Activated T-cell treated with anti-CD3 and anti-CD28 coated beads for 24 hours (primary cell): ENCODE data around the gene MAPT.

Experiments used
- DNase-seq: peaks from one replicate; pipeline ENCODE4 v3.0.0-alpha.2; 2020; ENCODE audit warnings: low read depth

MAPT gene

DNA sequence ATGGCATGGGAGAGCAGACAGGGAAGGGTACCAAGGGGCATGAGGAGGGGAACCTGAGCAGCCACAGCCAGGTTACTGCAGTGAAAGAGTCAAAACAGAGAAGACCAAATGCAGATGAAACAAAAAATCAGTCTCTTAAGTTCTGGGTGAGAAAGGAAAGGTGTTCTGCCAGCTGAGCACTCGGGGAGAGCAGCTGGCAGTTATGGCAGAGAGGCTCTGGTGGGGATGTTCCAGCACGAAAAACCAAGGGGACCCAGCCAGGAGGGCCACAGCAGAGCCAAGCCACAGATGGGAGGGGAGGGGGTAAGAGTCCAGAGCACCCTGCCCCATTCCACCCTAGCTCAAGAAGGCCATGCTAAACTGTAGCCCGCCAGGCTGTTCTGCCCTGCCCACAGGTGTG, 136.4 kb downstream of the MAPT start:
- no peak for DNase-seq

DNA sequence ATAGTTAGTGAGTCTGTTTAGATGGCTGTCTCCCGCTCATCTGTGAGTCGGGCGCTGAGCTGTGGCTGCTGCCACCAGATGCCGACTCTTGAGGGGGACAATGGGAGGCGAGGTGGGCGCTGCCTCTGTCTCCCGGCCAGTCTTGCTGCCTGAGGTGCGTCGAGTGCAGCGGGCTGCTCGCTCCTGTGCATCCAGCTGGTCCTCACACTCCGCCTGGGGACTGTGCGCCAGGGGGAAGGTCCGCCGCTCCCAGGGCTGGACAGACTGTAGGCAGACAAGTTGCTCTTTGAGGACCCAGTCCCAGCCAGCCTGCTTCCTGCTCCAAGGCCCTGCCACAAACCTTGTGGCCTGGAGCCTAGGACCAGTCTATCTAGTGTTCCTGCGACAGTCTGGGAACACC, 137.1 kb downstream of the MAPT start:
- DNase-seq = no peak

DNA sequence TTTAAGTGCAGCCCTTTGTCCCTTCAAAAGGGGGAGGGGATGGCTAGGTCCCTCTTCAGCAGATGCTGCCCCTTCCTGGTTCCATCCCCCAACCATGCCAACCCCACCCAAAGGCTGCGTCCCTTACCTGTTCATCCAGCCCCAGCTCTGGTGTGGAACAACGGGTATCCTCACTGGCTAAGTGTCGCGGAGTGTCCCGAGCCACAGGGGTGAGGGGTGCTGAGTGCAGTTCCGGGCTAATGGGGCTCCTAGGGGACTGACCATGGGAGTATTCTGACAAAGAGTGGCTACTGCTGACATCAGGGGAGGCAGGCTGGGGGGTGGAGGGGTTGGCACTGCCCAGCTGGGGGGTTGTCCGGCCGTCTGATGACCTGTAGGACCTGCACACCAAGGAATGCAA, 137.6 kb downstream of the MAPT start:
- DNase-seq = no peak

DNA sequence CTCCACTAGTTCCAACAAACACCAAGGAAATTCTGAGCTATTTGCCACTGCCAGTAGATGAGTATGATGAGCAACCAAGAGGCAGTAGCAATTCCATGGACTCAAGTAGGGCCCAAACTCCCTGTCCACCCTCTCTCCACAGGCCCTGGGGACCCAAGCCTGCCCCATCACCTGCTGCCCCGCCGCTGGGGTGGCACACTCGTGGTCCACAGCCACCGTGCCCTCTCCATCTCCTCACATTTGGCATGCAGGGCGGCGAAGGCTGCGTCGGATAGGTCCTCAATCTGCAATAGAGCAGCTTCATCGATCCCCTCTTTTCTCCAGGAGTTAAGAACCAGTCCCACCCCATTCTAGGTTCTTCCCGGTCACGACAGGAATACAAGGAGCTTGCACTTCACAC, 138.6 kb downstream of the MAPT start:
- DNase-seq = no peak

DNA sequence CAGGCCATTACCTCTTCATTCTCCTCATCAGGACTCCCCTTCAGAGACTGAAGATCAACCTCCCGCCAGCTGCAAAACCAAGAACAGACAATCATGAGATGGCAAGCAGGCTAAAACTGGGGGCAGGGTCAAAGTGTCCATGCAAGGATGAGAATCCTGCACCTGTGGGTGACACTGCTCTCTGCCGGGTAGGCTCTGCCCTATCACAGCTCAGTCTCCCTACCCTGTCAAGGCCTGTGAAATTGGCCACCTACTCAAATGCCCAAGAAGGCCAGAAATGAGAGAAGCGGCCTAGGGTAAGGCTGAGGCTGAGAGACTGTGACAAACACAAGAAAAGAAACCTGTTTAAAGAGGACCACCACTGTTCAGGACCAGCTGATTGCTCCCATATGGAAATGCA, 139.0 kb downstream of the MAPT start:
- DNase-seq = no peak

DNA sequence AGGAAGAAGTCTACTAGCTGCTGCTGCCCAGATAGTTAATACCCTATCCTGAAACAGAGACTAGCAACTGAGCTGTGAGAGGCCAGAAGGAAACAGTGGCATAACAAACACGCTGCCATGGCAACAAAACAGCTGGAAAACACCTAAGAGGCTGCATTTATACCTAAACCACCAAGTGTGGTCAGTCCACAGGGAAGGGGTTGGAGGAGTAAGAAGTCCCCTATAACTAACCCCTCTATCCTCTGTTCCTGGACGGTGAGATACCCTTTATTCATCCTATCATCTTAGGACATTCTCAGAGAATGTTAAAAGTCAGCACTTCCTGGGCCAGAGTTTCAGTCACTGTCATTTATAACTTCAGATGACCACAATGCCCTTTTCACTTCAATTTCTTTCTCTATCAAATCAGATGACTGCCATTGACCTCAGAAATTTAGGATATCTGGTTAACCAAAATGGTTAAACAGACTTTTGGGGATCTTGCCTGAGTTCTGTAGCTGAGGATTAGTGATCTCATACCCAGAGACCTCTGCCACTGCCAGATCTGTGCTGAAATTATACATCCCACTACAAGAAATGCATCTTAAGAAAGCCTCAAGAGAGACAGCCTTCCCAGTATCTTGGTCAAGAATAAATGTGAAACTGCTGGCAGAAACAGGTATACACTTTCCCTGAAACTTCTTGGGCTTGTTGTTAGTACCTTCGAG, 140.9 kb downstream of the MAPT start:
- no peak for DNase-seq

DNA sequence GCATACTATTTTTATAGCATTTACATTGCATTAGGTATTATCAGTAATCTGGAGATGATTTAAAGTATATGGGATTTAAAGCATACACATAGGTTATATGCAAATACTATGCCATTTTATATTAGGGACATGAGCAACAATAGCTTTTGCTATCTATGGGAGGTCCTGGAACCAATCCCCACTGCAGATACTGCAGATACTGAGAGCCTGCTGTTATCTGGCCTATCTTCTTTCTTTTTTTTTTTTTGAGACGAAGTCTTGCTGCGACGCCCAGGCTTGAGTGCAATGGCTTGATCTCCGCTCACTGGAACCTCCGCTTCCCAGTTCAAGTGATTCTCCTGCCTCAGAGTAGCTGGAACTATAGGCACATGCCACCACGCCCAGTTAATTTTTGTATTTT, 142.1 kb downstream of the MAPT start:
- no peak for DNase-seq

DNA sequence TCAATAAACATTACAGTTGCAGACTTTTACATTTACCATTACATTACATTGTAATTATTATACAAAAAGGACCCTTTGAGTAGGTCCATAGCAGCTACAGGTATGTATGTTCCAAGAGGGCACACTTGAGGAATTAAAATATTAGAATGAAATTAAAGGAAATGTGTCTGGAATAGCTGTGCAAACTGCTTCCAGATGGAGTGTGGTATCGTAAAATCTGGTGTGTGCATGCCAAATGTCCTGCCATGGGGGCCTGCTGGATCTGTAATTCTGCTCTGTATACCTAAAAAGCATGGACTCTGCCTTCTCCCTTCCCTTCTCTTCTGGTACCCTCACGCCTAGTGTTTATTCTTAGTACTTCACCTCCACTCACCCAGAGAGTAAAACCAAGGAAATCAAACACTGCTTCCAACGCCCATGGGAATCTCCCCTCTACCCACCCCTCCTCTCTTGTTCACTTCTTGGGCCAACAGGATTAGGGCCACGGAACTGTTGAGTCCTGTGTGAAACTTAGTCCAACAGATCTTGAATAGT, 143.4 kb downstream of the MAPT start:
- no peak for DNase-seq

DNA sequence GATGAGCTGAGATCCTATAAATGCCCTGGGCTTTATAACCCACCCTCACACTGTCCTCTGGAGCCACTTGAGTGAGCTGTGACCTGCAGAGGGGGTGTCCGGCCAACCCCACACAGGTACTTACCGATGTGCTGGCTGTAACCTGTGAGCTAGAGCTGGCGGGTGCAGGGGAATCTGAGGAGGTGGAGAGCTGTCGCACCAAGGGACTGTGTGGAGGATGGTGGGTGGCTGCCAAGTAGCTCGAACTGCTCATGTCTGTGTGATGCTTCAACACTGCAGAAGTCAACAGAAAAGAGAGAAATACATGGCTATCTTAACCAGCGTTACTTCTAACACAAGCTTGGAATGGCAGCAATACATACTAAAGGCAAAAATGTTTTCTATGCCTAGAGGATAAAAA, 144.1 kb downstream of the MAPT start:
- no peak for DNase-seq

DNA sequence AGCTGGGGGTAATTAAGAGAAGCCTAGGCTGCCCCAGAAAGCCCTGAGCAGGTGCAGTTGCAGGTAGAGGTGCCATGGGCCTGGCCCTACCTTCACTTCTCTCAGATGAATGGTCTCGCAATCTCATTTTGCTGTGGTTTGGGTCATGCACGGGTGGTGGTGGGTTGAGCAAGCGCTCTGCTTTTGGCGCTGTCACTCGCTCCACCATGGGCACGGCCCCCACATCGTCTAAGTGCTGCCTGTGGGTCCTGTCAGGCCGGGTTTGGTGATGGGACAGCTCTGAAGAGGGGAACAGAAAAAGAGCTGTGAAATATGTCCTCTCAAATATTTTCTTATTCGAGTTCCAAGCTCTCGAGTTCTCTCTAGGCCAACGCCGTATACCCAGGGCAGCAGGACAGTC, 144.6 kb downstream of the MAPT start:
- no peak for DNase-seq

DNA sequence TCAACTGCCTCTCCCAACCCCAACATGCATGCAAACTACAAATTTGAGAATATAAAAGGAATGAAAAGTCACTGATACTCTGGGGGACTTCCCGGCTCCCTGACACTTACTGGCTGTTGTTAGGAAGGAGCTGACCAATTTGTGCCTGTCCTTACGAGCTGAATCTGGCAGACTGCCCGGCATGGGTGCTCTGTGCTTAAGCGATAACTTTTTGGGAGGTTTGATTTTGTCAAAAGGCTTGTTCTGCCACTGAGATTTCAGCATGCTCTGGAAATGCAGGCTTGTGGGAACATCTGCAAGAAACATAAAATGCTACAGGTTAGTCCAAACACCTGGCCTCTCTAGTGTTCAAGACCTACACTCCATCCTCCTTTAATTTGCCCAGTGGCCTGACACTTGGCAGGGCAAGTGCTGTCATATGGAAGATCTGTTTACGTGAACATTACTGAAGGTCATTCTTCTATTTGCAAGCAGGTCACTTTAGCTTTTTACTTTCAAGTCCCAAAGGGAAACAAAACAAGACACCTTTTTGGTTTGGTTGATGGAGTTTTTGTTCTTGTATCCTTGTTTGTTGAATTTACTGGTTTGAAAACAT, 145.3 kb downstream of the MAPT start:
- DNase-seq = no peak

DNA sequence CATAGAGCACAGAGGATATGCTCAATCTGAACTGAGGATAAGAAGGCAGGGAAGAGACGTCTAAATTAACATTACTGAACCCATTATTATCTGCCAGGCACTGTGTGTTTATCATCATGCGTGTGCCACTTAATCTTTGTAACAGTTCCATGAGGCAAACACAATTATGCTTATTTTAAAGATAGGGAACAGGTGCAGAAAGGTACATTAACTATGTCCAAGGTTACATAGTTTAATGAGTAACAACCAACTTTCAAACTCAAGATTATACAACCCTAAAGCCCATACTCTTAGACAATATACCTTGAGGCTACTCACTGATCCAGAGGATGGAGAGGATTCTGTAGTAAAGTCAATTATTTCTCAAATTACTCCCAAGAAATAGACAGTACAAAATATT, 147.9 kb downstream of the MAPT start:
- no peak for DNase-seq

DNA sequence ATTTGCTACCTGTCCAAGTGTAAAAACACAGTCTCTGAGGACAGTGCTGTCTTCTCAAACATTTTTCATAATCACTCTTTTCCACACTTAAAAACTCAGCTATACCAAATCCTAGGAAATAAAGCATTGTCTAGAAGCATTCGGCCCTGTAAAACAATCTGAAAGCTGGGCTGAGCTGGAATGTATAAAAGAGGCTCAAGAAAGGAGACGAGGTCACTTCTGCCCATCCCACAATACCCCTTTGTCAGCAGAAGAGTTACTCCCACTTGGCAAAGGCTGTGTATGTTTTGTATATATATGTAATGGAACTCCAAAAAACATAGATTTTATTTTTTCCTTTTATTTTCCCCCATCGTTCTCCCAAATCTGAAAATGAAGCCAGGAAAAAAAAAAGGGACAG, 148.6 kb downstream of the MAPT start:
- no peak for DNase-seq

DNA sequence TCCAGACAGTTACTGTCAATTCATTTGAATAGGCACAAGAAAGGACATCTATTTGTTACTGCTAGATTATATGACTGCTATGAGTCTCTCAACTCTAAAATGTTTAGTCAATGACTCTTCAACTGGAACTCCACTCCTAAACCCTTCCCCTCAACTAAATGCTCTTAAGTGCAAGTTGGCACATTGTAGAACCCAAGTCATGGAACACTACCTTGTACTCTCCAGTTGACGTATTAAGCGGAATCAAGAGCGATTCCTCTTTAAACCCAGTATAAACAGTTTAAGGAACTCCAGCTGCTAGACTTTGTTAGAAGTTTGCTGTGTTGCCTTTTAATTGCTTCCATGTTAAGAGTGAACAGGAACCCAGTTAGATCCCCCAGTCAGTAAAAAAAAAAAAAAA, 149.3 kb downstream of the MAPT start:
- no peak for DNase-seq

DNA sequence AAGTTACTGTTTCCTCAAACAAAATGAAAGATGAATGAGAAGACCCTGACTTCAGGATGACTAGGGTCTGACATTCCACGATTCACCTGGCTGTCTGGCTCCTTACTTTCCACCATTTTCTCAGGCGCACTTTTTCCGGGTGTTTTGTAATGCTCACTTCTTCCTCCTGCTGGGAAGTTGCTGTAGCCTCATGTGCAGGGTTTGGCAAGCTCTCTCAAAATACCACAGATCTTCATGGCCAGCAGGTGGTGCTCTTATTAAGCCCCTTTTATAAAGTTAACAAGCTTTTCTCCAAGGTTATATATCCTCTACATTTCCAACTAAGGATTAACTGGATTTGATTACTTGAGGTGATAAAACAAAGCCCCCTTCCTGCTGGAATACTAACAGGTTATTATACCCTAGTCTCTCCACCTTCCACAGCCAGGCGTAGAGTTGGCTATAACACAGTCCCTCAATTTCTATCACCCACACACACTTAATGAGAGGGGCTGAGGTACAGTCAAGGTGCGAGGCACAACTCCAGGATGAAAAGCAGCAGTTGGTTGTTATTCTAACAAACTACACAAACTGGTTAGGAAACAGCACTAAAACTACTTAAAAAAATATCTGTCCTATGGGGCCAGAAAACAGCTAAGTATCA, 150.1 kb downstream of the MAPT start:
- peak; percentile 44 for DNase-seq

DNA sequence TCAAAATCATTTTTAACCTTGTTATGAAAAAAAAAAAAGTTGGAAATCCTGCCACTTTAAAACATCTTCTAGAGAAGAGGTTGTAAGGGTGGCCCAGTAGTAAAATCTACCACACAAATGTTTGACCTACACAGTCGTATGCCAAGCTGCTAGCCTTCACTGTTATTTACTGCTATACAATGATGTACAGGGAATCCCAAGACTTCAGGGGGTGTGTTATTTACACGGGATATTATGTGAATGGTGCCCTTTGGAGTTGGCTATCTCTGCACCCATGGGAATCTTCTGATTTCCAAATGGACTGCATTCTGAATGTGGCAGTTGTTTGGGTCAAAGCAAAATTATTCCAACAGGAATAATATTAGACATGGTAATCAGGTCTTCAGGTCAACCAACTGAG, 150.6 kb downstream of the MAPT start:
- DNase-seq = no peak

DNA sequence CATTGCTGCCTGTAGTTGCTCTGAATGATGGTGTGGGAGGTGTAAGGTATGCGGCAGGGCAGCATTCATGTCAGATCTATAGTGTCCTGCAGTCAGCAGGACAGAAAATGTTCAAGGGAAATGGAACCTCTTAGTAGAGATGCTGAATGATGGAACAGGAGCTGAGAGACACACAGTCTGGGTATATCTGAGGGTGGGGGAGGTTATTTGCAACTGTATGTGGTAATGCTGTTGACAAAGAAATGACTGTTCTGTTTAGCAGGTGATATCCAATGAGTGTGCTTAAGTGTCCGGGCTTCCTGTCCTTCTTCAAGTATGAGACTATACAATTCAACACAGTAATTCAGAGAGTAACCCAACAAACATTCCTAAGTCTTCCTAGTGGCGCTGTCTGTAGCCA, 151.3 kb downstream of the MAPT start:
- no peak for DNase-seq

DNA sequence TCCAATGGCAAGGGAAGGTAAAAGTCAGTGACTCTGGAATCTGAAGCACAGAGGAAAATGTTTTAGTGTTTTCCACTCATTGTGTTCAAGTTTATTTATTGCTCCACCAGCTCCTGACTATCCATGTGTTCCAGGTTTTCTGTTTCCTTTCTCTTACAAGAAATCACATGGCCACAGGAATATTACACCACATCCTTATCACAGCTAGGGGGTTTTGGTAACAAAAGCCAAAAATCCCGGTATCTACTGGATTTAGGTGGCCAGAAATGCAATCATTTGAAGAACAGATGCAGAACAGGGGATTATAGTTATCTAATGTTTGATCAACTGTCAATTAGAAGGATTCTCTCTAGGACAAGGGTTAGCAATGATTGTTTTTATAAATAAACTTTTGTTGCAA, 152.6 kb downstream of the MAPT start:
- DNase-seq = no peak

DNA sequence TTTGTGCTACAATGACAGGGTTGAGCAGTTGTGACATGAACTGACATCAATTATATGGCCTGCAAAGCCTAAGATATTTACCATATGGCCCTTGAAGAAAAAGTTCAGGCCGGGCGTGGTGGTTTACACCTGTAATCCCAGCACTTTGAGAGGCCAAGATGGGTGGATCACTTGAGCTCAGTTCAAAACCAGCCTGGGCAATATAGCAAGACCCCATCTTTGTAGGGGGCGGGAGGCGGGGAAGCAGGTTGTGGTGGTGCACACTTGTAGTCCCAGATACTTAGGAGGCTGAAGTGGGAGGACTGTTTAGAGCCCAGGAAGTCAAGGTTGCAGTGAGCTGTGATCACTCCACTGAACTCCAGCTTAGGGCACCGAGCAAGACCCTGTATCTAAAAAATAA, 153.0 kb downstream of the MAPT start:
- DNase-seq = no peak

DNA sequence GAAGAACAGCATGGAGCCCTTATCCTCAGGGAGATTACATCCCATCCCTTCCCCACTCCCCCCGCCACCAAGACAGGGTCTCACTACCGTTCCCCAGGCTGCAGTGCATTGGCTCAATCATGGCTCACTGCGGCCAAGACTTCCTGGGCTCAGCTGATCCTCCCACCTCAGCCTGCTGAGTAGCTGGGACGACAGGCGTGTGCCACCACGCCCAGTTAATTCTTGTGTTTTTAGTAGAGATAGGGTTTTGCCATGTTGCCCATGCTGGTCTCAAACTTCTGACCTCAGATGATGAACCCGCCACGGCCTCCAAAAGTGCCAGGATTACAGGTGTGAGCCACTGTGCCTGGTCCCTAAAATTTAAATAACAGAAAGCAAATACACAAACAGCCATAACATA, 153.5 kb downstream of the MAPT start:
- no peak for DNase-seq

DNA sequence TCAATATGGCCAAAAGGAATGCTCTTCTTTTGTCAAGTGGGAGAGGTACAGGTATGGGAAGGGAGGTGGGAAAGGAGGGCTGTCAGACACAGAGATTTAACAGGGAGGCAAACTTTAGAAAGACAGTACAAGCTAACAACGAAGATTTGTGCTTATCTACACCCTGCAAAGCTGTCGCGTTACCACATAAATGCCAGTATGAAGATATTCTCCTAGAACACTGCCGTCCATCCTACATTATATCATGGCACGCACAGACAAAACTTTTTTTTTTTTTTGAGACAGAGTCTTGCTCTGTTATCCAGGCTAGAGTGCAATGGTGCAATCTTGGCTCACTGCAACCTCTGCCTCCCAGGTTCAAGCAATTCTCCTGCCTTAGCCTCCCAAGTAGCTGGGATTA, 155.3 kb downstream of the MAPT start:
- DNase-seq = no peak

DNA sequence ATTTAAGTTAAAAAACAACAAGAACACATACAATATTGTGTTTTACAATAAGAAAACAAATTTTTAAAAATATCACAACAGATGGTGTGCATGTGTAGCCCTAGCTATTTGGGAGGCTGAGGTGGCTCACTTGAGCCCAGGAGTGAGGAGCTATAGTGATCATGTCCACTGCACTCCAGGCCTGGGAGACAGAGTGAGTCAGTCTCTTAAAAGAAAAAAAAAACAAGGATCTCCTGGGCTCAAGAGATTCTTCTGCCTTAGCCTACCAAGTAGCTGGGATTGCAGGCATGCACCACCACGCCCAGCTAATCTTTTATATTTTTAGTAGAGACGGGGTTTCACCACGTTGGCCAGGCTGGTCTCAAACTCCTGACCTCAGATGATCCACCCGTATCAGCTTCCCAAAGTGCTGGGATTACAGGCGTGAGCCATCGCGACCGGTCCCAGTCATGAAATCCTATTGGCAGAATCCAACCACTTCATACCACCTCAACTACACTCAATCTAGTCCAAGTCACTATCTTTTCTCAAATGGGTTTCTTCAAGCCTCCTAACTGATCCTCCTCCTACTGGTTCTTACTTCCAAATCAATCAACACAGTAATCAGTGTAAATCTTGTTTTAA, 159.7 kb downstream of the MAPT start:
- no peak for DNase-seq

DNA sequence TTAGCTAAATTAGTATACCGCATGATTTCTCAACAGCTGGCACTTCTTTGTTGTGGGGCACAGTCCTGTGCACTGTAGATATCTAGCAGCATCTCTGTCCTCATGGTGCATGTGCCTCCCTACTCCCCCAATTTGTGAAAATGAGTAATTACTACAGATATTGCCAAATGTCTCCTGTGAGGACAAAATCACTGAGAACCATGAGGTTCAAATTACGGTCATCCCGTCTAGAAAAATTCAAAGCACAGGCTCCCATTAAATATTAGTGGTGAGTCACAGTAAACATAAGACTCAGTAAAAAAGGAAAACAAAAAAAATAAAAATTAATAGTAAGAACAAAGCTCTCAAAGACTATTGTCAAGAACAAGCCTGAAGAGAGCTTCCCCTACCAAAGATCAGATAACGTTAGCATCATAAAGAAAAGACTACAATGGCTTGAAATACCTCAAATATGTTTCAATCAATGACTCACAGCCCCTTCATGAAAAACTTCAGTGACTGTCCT, 162.5 kb downstream of the MAPT start:
- DNase-seq = no peak
